Measurements from ENCODE around the gene NAPG. TPM values are rescaled to one million over a fixed set of nuclear protein-coding genes. Genes with fewer than 3 reads are reported as not detected.
"Not testable (repeated sequence)": the region's sequence is repeated elsewhere in the genome, so short reads cannot be mapped to it uniquely, and the experiment has no call there.

NAPG gene
- total RNA-seq, 1 donor from 2014 or later: 40.0 TPM

GRCh38 chr18:10536280-10536679, 10.5 kb downstream of the NAPG start:
- ATAC-seq (no peak), DNase-seq (ENCODE audit: low spot score) (no peak)
- intact Hi-C loops (cut with DNase I): no loop called here

- ATAC-seq: no peak
- DNase-seq (ENCODE audit: low spot score): no peak
- intact Hi-C loops (cut with DNase I): no loop called here
These were observed 11.9 kb downstream of the NAPG start for GRCh38 chr18:10537765-10538164.

GRCh38 chr18:10539124-10539523, 13.3 kb downstream of the NAPG start:
- intact Hi-C loops (cut with DNase I); DNase-seq (ENCODE audit: low spot score); ATAC-seq: not testable (repeated sequence)

- DNase-seq (ENCODE audit: low spot score) (no peak), ATAC-seq (no peak)
- intact Hi-C loops (cut with DNase I): no loop called here
These were observed 17.4 kb downstream of the NAPG start for GRCh38 chr18:10543277-10543676.

- no peak for ATAC-seq
- intact Hi-C loops (cut with DNase I): no loop called here
These were observed 18.4 kb downstream of the NAPG start for GRCh38 chr18:10544093-10544748.

GRCh38 chr18:10546557-10547300, 20.9 kb downstream of the NAPG start:
- intact Hi-C loops (cut with DNase I): no loop called here
- DNase-seq (ENCODE audit: low spot score): no peak
- peak; percentile 89 for ATAC-seq

More at GRCh38 chr18:10544093-10544748, 18.4 kb downstream of the NAPG start:
- DNase-seq (ENCODE audit: low spot score): no peak

GRCh38 chr18:10552226-10552625, 26.4 kb downstream of the NAPG start:
- ATAC-seq: no peak
- intact Hi-C loops (cut with DNase I): no loop called here
- no peak for DNase-seq (ENCODE audit: low spot score)

- DNase-seq (ENCODE audit: low spot score): peak; percentile 45
- ATAC-seq; intact Hi-C loops (cut with DNase I): not testable (repeated sequence)
These were observed 30.4 kb downstream of the NAPG start for GRCh38 chr18:10556251-10556650.

GRCh38 chr18:10557085-10557677, 31.4 kb downstream of the NAPG start:
- intact Hi-C loops (cut with DNase I): no loop called here
- ATAC-seq: no peak
- no peak for DNase-seq (ENCODE audit: low spot score)

- ATAC-seq: no peak
- peak; percentile 34 for DNase-seq (ENCODE audit: low spot score)
- intact Hi-C loops (cut with DNase I): no loop called here
These were observed 32.6 kb downstream of the NAPG start for GRCh38 chr18:10558243-10558966.

GRCh38 chr18:10558967-10559298, 33.1 kb downstream of the NAPG start:
- ATAC-seq (no peak), DNase-seq (ENCODE audit: low spot score) (no peak)
- intact Hi-C loops (cut with DNase I): no loop called here

GRCh38 chr18:10559553-10560451, 34.0 kb downstream of the NAPG start:
- DNase-seq (ENCODE audit: low spot score): peak; percentile 57
- intact Hi-C loops (cut with DNase I): no loop called here

GRCh38 chr18:10560452-10561045, 34.7 kb downstream of the NAPG start:
- ATAC-seq: peak; percentile 86
- intact Hi-C loops (cut with DNase I): no loop called here
- DNase-seq (ENCODE audit: low spot score): peak; percentile 90

More at GRCh38 chr18:10559553-10560451, 34.0 kb downstream of the NAPG start:
- ATAC-seq: peak; percentile 46

GRCh38 chr18:10562773-10563160, 36.9 kb downstream of the NAPG start:
- ATAC-seq (peak; percentile 16), DNase-seq (ENCODE audit: low spot score) (no peak)
- intact Hi-C loops (cut with DNase I): no loop called here

GRCh38 chr18:10563886-10564285, 38.1 kb downstream of the NAPG start:
- intact Hi-C loops (cut with DNase I): no loop called here
- ATAC-seq: no peak
- no peak for DNase-seq (ENCODE audit: low spot score)

- intact Hi-C loops (cut with DNase I): no loop called here
- DNase-seq (ENCODE audit: low spot score) (no peak), ATAC-seq (no peak)
These were observed 39.3 kb downstream of the NAPG start for GRCh38 chr18:10564975-10565773.

- ATAC-seq (no peak), DNase-seq (ENCODE audit: low spot score) (no peak)
- intact Hi-C loops (cut with DNase I): no loop called here
These were observed 40.0 kb downstream of the NAPG start for GRCh38 chr18:10565835-10566234.

GRCh38 chr18:10566390-10566789, 40.6 kb downstream of the NAPG start:
- intact Hi-C loops (cut with DNase I): no loop called here
- ATAC-seq (no peak), DNase-seq (ENCODE audit: low spot score) (no peak)
